ENCODE results near the gene CCDC177. TPM values are rescaled to one million over a fixed set of nuclear protein-coding genes. Genes with fewer than 3 reads are reported as not detected.

CCDC177 gene
- total RNA-seq, 1 experiment from 2014 or later: 0.82 TPM

DNA sequence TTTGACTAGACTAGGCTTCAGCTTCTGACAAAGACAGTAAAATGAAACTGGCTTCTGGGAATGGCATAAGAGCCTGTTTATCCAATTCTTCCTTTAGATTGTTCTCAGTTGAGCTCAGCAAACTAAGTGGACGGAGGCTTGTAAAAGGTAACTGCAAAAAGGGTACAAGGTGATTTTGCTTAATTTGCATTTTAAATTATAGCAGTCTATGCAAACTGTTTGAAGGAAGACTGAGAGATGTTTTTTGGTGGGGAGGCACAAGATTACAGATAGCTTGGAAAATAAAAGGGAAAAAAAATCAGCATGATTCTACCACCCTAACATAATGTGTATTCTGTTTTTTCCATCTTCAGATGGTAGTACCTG, 41.7 kb upstream of the CCDC177 start:
- Mint-ChIP-seq H3K36me3 (ENCODE audit: insufficient read depth, unreplicated experiment) (peaks cover 6% of the 10 kb centered on the region), H3K27ac (ENCODE audit: unreplicated experiment) (no peak overlapping the region), H3K4me1 (ENCODE audit: low read depth, unreplicated experiment) (peaks cover 34% of the 10 kb centered on the region), H3K4me3 (ENCODE audit: unreplicated experiment) (no peak overlapping the region), H3K9me3 (ENCODE audit: unreplicated experiment) (no peaks in the 10 kb centered on the region), H3K27me3 (ENCODE audit: insufficient read depth, unreplicated experiment) (no peaks in the 10 kb centered on the region)
- no peak for DNase-seq
- POLR2A ChIA-PET: no interaction called here
- Histone ChIP-seq H3K4me1 (peaks cover 22% of the 10 kb centered on the region), H3K27me3 (replicated peaks; ENCODE audit: control insufficient read depth, insufficient read depth, low read length) (no peaks in the 10 kb centered on the region), H3K9me3 (no peaks in the 10 kb centered on the region), H3K36me3 (ENCODE audit: control insufficient read depth, insufficient read depth, low read length) (no peaks in the 10 kb centered on the region), H3K4me3 (ENCODE audit: low read depth, low read length) (no peak overlapping the region)
- intact Hi-C loops (cut with micrococcal nuclease; ENCODE audit: unreplicated experiment): no loop called here
- CTCF ChIA-PET: no interaction called here
- no TSS peak for BruUV-seq (replicated peaks)
- TF ChIP-seq, protein P1, sequence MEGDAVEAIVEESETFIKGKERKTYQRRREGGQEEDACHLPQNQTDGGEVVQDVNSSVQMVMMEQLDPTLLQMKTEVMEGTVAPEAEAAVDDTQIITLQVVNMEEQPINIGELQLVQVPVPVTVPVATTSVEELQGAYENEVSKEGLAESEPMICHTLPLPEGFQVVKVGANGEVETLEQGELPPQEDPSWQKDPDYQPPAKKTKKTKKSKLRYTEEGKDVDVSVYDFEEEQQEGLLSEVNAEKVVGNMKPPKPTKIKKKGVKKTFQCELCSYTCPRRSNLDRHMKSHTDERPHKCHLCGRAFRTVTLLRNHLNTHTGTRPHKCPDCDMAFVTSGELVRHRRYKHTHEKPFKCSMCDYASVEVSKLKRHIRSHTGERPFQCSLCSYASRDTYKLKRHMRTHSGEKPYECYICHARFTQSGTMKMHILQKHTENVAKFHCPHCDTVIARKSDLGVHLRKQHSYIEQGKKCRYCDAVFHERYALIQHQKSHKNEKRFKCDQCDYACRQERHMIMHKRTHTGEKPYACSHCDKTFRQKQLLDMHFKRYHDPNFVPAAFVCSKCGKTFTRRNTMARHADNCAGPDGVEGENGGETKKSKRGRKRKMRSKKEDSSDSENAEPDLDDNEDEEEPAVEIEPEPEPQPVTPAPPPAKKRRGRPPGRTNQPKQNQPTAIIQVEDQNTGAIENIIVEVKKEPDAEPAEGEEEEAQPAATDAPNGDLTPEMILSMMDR (IDR thresholded peaks at IDR 0.05; ENCODE audit: insufficient read depth in 1 of 2, low read depth in 1 of 2, low read length in 1 of 2, severe bottlenecking in 1 of 2, unreplicated experiment in 1 of 2): no peak

DNA sequence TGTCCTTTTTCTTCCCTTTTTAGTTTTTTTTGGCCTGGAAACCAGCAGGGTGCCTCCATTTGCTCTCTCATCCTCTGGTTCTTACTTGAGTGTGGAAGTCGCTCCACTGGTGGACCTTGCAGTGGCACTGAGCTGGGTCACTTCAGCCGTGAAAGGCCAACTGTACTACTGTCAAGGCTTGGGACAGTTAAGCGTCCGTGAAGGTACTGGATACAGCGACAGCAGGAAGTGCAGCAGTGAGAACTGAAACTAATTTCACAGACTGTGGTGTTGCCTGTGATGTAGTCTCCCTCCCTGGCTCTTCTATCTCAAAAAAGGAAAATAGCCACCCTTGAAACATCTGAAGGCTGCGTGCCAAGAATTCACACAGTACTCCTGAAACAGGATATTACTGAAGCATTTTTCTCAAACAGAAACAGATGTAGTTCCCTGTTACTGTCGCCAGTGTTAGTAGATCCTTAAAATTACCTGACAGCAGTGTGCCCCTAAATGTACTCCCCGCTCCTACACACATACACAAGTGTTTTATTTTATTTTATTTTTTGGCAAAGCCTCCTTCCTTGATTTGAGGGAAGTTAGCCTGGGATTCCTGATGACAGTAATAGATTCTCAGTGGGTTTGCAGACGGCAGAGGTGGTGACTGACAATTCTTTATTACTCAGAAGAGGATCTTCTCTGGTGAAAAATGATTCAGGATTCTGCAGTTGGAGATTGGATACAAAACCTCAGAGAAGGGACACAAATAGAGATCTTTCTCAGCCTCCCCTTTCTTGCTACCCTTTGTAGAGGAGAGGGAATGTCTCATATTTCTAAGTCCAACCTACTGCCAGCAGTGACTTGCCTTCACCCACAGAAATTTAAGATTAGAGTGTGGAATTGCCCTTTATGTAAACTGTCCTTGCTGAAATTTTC, 41.1 kb upstream of the CCDC177 start:
- Mint-ChIP-seq H3K4me1 (ENCODE audit: low read depth, unreplicated experiment) (peaks cover 34% of the 10 kb centered on the region), H3K27ac (ENCODE audit: unreplicated experiment) (no peak overlapping the region), H3K4me3 (ENCODE audit: unreplicated experiment) (no peak overlapping the region), H3K36me3 (ENCODE audit: insufficient read depth, unreplicated experiment) (peaks cover 6% of the 10 kb centered on the region), H3K9me3 (ENCODE audit: unreplicated experiment) (no peaks in the 10 kb centered on the region), H3K27me3 (ENCODE audit: insufficient read depth, unreplicated experiment) (no peaks in the 10 kb centered on the region)
- Histone ChIP-seq H3K9me3 (no peaks in the 10 kb centered on the region), H3K4me1 (peaks cover 22% of the 10 kb centered on the region), H3K36me3 (ENCODE audit: control insufficient read depth, insufficient read depth, low read length) (no peaks in the 10 kb centered on the region), H3K27me3 (replicated peaks; ENCODE audit: control insufficient read depth, insufficient read depth, low read length) (no peaks in the 10 kb centered on the region), H3K4me3 (ENCODE audit: low read depth, low read length) (no peak overlapping the region)
- intact Hi-C loops (cut with micrococcal nuclease; ENCODE audit: unreplicated experiment): no loop called here
- no peak for DNase-seq
- TF ChIP-seq, protein P1 (IDR thresholded peaks at IDR 0.05; ENCODE audit: insufficient read depth in 1 of 2, low read depth in 1 of 2, low read length in 1 of 2, severe bottlenecking in 1 of 2, unreplicated experiment in 1 of 2): no peak
- ChIA-PET POLR2A (no interaction called here), CTCF (no interaction called here)
- BruUV-seq (replicated peaks): no TSS peak

DNA sequence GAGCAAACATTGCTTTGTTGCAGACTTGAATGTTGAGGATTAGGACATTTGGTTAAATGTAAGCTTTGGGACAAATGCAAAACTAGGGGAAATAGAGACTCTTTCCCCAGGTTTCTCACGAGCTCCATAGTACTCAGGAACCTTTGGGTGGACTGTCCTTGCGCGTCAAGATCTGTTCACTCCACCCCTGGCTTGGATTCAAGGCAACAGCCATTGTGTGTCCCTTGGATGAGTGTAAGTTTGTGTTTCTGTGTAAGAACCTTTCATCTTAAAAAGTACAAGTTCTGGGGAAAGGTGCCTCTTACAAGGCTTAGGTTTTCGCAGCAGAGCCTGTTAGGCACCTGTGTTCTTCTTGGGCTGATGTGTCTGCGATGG, 40.4 kb upstream of the CCDC177 start:
- TF ChIP-seq, protein P1 (IDR thresholded peaks at IDR 0.05; ENCODE audit: insufficient read depth in 1 of 2, low read depth in 1 of 2, low read length in 1 of 2, severe bottlenecking in 1 of 2, unreplicated experiment in 1 of 2): no peak
- DNase-seq: no peak
- Mint-ChIP-seq H3K4me3 (ENCODE audit: unreplicated experiment) (no peak overlapping the region), H3K36me3 (ENCODE audit: insufficient read depth, unreplicated experiment) (peaks cover 6% of the 10 kb centered on the region), H3K27ac (ENCODE audit: unreplicated experiment) (no peak overlapping the region), H3K4me1 (ENCODE audit: low read depth, unreplicated experiment) (peaks cover 39% of the 10 kb centered on the region), H3K27me3 (ENCODE audit: insufficient read depth, unreplicated experiment) (no peaks in the 10 kb centered on the region), H3K9me3 (ENCODE audit: unreplicated experiment) (no peaks in the 10 kb centered on the region)
- ChIA-PET CTCF (no interaction called here), POLR2A (no interaction called here)
- intact Hi-C loops (cut with micrococcal nuclease; ENCODE audit: unreplicated experiment): no loop called here
- Histone ChIP-seq H3K9me3 (no peaks in the 10 kb centered on the region), H3K36me3 (ENCODE audit: control insufficient read depth, insufficient read depth, low read length) (no peaks in the 10 kb centered on the region), H3K27me3 (replicated peaks; ENCODE audit: control insufficient read depth, insufficient read depth, low read length) (no peaks in the 10 kb centered on the region), H3K4me1 (peaks cover 26% of the 10 kb centered on the region), H3K4me3 (ENCODE audit: low read depth, low read length) (no peak overlapping the region)
- BruUV-seq (replicated peaks): no TSS peak

Data from Caco-2 (cell line).